Effector CD8-positive, alpha-beta T cell (primary cell): Measurements from ENCODE around the gene FNTB.
"Not testable (repeated sequence)": the region's sequence is repeated elsewhere in the genome, so short reads cannot be mapped to it uniquely, and the experiment has no call there.

Experiments
- DNase-seq: peaks from one replicate; lab custom pipeline; 2025; lab: John Stamatoyannopoulos, UW

Gene FNTB

DNA sequence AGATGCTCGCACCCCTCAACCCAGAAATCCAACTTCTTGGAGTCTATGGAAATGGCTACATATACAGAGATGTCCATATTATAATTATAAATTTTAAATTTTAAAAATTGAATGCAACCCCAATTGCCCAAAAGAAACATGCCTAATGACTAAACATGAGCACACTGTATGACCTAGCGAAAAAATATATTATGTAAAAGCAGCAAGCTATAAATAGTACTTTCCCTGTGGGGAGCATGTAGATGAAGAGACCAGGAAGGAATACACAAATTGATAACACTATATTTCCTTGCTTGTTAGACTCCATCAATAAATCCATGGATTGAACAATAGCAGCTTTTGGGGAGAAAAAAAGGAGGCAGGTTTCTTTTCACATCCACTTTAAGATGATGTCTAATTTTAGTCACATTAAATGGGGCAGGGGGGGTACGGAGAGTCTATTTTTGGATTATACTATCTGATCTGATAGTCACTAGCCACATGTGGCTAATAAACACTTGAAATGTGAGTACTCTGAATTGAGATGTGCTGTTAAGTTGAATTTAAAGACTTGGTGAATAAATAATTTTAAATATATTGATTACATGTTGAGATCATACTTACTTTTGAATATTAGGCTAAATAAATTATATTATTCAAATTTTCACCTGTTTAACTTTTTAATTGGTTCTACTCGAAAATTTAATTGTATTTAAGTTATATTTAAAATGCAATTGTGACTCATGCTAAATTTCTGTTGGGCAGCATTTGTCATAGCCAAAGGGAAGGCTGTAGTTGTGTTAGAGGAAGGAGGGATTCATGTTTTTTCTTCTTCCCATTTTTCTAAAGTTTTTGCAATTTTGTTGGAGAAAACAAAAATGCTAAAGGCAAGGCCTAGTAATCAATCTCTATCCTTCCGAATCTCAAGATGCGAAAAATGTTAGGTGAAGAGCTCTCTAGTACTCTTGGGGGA lies 98.1 kb downstream of the FNTB start:
- no peak for DNase-seq

DNA sequence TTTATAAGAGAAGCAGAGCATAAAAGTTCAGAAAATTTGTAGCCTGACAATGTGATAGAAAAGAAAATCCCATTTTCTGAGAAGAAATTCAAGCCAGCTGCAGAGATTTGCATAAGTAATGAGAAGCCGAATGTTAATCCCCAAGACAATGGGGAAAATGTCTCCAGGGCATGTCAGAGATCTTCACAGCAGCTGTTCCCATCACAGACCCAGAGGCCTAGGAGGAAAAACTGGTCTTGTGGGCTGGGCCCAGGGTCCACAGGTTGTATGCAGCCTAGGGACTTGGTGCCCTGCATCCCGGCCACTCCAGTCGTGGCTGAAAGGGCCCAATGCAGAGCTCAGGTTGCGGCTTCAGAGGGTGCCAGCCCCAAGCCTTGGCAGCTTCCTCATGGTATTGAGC lies 100.0 kb downstream of the FNTB start:
- DNase-seq = not testable (repeated sequence)

DNA sequence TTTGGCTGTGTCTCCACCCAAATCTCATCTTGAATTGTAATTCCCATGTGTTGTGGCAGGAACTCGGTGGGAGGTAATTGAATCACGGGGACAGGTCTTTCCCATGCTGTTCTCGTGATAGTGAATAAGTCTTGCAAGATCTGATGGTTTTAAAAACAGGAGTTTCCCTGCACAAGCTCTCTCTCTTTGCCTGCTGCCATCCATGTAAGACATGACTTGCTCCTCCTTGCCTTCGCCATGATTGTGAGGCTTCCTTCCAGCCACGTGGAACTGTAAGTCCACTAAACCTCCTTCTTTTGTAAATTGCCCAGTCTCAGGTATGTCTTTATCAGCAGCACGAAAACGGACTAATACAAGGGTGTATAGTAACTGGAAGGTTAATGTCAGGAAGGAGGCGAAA lies 101.1 kb downstream of the FNTB start:
- not testable (repeated sequence) for DNase-seq

DNA sequence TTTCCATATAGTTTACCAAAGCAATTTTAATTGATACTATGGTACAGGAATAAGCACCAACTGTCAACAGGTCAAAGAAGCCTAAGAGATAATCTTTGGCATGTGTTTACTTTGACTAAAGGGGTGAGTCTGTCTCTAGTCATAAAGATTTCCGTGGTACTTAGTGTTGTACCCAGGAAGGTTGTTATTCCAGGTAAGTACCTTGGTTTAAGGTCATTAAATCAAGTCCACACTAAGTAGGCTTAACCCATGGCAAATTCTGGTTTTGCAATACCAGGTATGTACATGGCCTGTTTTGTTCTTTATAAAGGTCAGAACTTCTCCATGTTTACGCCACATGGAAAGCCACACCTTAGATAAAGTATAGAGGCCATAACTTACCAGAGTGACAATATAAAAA lies 105.7 kb downstream of the FNTB start:
- no peak for DNase-seq

DNA sequence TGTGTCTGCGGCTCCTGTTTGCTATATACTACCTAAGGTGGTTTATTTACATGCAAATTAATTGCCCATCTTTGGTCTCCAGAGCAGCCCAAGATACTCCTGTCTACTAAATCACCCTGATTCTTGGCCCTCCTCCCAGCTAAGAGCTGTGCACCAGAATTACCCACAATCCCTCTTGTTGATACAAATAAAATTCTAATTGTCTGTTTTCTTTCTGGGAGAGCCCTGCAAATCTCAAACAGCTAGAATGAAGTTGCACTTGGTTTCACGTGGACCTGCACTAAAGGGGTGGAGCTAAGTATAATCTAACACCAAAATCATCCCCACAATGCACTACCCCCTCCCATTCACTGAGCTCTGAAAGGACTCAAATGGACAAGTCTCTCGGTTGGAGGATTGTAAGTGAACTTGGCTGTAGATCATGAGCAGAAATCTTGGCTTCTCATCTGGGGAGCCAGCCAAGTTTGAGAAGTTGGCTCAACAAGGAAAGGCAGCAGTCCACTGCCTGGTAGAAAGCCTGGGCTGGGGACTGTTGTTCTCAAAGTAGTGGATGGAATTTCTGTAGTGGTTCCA lies 109.0 kb downstream of the FNTB start:
- no peak for DNase-seq

DNA sequence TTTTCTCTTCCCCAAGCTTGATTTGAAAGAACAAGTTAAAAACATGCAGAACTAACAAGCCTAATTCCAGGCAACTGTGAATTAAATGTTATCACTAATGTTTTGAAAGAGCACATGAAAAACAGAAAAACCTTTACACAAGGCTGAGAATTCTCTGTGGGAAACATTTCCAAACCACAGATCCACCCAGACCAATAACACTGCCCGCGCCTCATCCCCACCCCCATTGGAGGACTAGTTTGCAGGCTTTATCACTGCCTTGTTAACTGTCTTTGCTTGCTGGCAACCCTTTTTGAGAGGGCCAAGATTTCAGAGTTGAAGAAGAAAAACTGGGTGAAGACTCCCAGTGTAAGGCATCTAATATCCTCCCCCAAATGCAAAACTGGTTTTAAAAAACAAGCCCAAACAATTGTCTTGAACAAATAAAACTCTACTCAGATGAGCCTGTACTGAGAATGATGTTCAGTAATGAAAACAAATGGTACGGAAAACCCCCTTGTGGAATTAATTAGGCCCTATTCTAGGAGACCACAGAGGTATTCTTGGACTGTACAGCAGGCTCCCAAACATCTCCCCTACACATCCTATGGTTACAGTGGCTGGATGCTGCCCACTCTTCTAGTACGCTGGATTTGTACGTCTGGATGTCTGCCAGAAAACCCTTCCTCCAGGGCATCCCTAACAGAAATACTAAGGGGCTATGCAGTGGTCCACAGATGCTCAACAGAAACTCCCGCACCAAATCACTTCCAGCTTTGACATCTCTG lies 109.8 kb downstream of the FNTB start:
- DNase-seq = no peak

DNA sequence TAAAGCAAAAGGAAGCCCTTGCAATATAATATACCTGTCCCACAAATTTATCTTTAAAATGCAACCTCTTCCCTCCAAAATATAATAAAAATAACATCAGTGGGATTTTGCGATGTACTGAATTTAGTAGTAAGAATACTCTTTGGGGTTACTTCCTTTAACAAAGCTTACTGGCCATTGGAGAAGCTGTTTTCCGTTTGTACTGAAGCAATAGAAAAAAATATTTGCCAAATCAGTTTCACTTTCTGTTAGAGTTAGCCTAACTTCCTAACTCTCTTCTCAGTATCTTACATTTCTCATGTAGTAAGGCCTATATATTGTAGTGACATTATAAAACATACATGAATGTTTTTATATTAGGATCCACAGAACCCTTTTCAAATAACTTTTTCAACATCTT lies 111.9 kb downstream of the FNTB start:
- no peak for DNase-seq

DNA sequence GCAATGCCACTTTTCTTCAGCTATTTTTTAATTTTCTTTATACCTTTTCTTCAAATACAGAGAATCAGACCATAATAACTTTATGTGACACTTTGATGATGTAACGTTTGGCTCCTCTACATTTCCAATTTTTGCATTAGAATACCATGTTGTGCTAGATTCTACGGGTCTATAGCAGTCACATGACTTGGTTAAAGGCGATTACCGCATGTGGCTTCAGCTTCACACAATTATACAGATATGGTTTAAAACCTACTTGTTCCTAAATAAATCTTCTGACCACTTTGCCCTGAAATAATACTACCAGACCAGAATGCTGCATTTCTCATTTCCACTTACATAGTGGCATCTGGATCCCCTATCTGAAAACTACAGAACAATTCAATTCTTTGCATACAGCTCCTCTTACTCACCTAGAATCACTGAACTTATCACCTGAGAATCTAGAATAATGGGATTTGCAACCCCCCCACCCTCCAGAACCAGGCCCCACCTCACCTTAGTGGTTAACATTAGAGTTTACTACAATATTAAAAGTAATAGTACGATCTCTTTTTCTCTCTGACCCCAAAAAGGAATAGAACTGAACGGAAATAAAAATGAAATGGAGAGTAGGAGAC lies 114.3 kb downstream of the FNTB start:
- DNase-seq = no peak

DNA sequence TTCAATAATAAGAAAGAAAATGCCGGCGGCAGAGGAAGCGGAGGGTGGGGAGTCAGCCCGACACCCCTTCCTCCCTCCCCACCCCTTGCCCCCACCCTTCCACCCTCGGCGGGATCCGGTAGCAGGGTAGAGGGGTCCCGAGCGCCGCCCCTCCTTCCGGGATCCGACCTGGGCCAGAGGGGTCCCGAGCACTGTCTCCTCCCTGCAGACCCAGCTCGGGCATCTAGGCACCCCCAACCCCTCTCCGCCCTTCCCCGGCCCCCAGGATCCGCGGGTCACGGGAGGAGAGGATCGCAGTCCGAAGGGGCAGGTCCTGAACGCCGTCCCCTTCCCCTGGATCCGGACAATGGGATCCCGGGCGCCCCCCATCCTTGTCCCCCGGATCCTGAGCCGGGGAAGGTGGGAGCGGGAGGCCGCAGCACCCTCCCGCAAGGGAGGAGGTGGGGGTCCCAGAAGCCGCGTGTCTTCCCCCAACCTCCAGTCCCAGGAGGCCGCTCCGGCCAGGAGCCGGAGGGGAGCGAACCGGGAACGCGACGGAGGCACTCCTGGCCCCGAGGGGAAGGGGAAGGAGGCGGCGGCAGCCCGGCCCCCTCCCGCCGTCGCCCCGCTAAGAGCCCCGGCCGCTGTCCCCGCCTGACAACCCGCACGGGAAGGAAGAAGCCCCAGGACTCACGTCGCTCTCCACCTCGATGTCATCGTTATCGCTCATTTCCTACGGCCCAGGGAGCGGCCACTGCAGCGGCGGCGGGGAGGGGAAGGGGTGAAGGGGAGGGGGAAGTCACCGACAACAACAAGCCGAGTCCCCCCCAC lies 115.1 kb downstream of the FNTB start:
- peak; percentile 48 for DNase-seq

DNA sequence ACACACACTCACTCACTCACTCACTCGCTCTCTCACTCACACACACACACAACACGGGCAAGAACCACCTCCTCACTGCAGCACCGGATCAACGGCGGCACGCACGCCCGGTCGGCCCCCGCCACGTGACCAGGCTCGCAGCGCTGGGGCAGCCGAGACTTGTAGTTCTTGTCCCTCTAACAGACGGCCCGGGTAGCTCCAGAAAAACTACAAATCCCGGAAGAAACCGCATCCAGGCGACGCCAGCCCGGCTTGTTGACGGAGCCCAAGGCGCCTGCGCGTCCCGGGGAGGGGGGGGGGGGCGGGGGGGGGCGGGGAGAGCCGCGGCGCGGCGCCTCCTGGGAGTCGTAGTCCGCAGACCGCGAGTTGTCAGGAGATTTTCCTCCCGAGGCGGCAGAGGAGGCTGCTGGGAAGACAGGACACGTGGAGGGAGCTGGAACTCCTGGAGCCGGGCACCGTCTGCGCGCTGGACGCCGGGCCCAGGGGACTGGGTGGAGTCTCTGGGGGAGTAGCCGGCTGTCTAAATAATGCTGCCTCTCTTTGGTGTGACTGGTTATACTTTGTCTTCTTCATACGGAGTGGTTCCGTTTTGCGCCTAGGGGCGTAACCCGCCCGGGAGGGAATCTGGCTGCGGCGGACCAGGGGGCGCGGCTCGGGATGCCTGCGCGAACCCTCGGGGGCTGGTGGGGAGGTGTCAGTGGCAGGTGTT lies 115.9 kb downstream of the FNTB start, which contains the start of gene MAX:
Gene MAX (minus strand): TSS at position 77 of the 709 bp plus-strand sequence. CDS start 178 bp downstream, outside the sequence.
- peak; percentile 96 for DNase-seq

DNA sequence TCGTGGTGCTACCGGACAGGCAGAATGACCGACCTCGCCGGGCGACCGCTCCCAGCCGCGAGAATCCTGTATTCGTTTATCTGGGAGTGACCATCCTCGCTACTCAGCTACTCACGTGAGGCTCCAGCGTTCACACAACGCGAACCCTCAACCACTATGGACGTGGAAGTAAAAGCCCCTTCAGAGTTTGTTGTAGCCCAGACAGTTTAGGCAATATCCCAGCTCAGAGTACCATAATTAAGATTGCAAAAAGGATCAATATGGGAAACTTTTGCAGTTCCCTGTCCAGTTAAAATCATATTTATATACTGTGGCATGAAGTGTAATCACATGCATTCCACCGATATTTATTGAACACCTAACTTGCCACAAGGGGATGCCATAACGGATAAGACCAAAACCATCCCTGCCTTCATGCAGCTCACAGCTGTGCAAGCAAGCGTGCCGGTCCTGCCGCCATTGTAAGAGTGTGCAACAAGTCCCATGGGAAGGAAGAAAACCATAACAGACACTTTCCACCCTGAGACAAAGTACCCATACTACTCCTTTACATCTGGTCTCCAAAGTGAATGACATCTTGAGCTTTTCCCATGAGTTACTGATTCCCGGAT lies 116.6 kb downstream of the FNTB start:
- no peak for DNase-seq

DNA sequence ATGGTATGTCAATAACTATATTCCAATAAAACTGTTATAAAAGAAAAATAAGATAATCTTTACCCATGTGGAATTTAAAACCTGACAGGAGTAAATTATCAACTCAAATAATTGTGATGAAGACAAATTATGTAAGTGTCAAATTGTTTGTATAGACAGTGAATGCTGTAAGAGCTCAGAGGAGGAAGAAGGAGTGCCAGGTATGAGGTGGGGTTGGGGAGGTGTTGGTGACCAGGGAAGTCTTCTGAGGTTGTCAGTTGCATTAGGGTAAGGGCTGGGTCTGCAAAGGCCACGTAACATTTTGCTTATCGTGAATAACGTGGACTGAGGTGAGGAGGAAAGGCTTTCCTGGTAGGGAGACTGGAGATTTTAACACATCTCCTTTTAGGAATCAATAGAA lies 118.1 kb downstream of the FNTB start:
- DNase-seq = no peak

DNA sequence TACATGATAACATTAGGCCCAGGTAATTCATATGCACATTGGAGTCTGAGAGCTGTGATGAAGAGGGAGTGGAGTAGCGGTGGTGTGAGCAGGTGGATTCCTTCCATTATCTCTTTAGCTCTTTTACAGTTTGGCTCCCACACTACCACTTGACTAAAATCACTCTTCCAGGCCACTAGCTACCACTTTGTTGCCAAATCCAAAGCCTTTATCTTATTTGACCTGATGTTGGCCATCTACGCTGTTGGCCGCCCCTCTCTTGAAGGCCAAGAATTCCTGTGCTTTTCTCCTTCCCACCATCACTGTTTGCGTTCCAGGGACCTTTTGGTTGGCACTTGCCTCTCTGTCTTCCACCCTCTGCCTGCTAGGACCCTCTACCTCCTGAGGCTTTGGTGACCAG lies 119.6 kb downstream of the FNTB start:
- no peak for DNase-seq

DNA sequence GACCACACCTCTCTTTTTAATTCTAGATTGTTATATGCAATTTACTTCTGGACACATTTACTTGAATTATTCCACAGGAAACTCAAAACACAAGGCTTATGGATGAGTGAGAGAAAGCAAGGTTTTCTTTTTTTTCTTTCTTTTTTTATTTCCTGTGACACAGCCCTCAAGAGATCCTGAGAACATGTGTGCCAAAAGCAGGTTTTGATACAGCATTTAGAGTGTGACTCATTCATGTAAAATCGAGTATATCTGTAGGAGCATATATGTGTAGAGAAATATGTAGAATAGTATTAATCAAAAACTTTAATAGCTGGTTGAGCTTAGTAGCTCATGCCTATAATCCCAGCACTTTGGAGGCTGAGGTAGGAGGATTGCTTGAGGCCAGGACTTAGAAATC lies 120.0 kb downstream of the FNTB start:
- DNase-seq = no peak

DNA sequence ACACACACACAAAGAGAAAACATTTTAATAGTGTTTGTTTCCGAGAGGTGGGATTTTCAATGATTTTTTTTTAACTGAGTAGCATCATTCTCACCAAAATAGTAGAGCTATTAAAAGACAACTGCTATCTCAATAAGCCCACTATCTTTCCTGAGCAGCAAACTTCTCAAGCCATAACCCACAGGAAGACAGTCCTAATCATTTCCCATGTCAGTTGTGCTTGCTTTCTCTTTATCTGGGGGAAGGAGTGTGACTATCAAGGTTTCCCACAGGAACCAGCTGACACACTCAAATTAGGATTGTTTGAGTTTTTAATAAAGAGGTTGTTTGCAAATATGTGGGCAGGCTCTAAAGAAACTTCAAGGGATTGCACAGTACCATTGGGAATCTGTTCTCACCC lies 120.5 kb downstream of the FNTB start:
- DNase-seq = no peak

DNA sequence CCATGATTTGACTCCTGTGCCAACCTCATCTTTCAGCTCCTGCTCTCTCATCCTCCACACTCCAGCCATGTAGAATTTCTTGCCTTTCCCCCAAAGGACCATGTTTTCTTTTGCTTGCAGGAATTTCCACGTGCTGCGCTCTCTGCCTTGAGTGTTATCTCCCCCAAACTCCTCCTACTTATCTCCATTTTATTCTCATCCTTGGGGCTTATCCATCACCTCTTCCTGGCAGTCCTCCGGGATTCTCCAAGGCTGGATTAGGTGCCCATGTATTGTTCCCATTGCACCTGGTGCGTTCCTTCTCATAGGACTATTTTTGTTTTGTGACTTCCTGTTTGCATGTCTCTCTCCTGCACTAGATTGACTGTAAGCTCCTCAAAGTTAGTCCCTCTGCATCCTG lies 122.7 kb downstream of the FNTB start:
- DNase-seq = no peak

DNA sequence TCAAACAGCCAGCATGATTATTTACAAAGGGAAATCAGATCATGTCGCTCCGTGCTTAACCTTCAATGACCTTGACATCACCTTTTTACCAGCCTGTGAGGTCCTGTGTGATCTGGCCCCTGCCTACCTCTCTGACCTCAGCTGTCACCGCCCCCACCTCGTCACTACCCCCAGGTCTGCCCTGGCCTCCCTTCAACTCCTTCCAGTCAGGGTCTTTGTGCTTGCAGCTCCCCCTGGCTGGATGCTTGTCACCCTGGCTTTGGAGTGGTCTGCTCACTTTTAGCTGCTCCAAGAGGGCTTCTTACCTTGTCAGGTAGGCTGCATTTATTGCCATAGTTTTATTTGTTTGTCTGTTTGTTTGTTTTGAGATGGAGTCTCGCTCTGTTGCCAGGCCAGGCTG lies 123.8 kb downstream of the FNTB start:
- DNase-seq = no peak
